Peyer's patch (tissue), 4 donors: ENCODE results near the gene DNASE1L3.

Source experiments
- POLR2A ChIP-seq, 2 donors: fragments of 450-650 bp; IDR thresholded peaks; one replicate each; pipeline ENCODE4 v1.5.1; 2017; ENCODE audit warnings: antibody characterized with exemption in 2 of 2, mild to moderate bottlenecking in 2 of 2, moderate library complexity in 2 of 2
- TF ChIP-seq, protein P1 (sequence below), 6 experiments: fragments of 450-650 bp in 4 of 6; fragments of 200-600 bp in 2 of 6; sonication (generic) in 1 of 6; IDR thresholded peaks; one replicate each; pipeline ENCODE4 v1.5.1; 2017 to 2019; ENCODE audit warnings: antibody characterized with exemption in 6 of 6, mild to moderate bottlenecking in 3 of 6, moderate library complexity in 1 of 6

DNA sequence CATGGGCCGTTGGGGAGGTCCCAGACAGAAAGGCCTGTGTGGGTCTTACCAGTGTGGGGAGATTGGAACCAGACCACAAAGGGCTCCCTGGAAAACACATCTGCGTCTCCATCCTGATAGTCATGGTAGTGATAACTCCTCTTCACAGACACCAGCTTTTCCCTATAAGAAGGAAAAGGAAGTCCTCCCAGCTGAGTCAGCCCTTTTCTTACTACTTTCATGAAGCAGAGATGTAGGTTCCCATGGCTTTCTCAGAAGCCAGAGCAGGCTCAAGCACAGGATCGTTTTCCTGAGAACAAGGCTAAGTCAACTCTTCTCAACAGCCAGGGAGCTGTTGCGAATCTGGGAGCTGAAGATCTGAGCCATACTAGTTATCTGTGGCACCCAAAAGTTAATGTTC, 6.1 kb downstream of the DNASE1L3 start:
- TF ChIP-seq, protein P1, sequence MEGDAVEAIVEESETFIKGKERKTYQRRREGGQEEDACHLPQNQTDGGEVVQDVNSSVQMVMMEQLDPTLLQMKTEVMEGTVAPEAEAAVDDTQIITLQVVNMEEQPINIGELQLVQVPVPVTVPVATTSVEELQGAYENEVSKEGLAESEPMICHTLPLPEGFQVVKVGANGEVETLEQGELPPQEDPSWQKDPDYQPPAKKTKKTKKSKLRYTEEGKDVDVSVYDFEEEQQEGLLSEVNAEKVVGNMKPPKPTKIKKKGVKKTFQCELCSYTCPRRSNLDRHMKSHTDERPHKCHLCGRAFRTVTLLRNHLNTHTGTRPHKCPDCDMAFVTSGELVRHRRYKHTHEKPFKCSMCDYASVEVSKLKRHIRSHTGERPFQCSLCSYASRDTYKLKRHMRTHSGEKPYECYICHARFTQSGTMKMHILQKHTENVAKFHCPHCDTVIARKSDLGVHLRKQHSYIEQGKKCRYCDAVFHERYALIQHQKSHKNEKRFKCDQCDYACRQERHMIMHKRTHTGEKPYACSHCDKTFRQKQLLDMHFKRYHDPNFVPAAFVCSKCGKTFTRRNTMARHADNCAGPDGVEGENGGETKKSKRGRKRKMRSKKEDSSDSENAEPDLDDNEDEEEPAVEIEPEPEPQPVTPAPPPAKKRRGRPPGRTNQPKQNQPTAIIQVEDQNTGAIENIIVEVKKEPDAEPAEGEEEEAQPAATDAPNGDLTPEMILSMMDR (IDR thresholded peaks at IDR 0.05), result no peak
- no peak for TF ChIP-seq POLR2A (IDR thresholded peaks at IDR 0.05)
